HG03558 (cell line): ENCODE measurements around the gene DMPK.
"Not testable (repeated sequence)": the region's sequence is repeated elsewhere in the genome, so short reads cannot be mapped to it uniquely, and the experiment has no call there.

Experiments
- ATAC-seq: cut with Tn5 transposase; IDR thresholded peaks from one replicate; pipeline ENCODE4 v1.9.1; 2021; ENCODE audit warnings: moderate number of reproducible peaks; ENCODE audit not compliant: unreplicated experiment; ENCODE audit errors: extremely low read depth

The DMPK gene

DNA sequence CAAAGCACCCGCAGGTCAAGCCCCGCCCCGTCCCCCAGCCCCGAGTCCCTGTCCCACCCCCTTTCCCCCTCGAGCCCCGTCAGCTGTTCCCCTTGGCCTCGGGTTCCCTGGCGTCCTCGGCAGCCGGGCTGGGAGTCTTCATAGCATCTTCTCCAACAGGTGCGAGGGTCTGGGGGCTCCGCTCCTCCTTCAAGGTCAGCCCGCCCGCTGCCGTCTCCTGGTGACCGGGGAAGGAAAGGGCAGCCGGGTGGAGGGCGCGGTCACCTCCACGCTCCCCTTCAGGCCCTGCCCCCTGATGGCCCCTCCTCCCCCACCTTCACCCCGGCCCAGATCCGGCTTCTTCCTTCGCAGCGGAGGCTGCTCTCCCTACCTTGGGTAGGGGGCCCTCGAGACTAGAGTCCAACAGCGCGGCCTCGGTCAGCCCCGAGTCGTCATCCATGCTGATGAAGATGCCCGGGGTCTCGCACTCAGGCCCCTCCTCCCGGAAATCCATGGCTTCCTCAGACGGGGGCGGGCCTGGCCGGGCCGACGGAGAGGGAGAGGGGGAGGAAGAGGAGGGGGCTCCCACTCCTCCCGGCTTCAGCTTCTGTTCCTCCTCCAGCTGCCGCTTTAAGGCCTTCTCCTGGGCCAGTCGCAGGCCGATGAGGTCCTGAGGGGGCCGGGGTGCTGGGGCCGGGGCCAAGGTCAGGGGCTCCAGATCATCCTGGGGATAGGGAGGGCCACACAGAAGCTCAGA is 33.4 kb upstream of the DMPK start:
- ATAC-seq = no peak

GRCh38 chr19:45814851-45815480 is 32.7 kb upstream of the DMPK start, which contains the start of gene RSPH6A:
RSPH6A (minus strand) TSS chr19:45815308; CDS start chr19:45815176, 132 bp downstream.
- no peak for ATAC-seq

- no peak for ATAC-seq
Measured at GRCh38 chr19:45814166-45814780, 32.0 kb upstream of the DMPK start.

- ATAC-seq = no peak
Measured at GRCh38 chr19:45812297-45812696, 30.0 kb upstream of the DMPK start.

GRCh38 chr19:45809643-45810159 is 27.4 kb upstream of the DMPK start:
- ATAC-seq = no peak

GRCh38 chr19:45805719-45806118 is 23.4 kb upstream of the DMPK start:
- ATAC-seq = no peak

GRCh38 chr19:45804959-45805230 is 22.6 kb upstream of the DMPK start:
- no peak for ATAC-seq

GRCh38 chr19:45804140-45804958 is 22.1 kb upstream of the DMPK start:
- no peak for ATAC-seq

DNA sequence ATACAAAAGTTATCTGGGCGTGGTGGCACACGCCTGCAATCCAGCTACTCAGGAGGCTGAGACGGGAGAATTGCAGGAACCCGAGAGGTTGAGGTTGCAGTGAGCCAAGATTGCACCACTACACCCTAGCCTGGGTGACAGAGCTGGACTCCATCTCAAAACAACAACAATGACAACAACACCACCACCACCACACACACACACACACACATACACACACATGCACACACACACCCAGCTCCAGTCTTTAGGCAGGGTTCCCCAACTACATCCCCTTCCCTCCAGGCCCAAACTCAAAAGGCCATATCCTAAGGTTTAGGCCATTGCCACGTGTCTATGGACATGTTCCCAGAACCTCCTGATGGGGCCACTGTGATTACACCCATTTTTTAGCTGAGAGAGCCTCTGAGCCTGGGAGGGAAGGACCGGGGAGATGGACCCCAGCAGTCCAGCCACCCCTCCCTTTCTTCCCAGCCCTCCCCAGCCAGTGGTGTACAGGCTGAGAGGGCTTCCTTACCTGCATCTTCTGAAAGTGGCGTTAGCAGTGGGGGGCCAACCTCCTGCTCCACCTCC is 19.4 kb upstream of the DMPK start:
- ATAC-seq = no peak

DNA sequence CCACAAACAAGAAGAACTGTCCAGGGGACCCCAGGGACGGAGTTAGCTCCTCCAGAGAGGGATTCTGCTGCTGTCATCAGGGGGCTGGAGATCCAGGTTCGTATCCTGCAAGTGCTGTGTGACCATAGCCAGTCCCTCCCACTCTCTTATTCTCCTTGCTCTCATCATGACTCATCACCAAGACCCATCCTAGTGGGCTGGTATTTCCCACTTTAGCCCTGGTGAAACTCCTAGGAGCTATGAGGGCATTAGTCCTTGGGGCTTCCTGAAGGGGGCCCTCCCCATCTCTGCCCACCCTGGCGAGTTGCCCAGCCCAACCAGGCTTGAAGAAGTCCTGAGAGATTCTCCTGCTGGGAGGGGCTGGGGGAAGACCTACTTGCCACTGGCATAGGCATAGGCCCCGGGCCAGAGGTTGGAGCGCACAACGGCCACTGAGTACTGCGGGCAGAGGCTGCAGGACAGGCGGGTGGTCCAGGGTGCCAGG is 17.8 kb upstream of the DMPK start:
- no peak for ATAC-seq

DNA sequence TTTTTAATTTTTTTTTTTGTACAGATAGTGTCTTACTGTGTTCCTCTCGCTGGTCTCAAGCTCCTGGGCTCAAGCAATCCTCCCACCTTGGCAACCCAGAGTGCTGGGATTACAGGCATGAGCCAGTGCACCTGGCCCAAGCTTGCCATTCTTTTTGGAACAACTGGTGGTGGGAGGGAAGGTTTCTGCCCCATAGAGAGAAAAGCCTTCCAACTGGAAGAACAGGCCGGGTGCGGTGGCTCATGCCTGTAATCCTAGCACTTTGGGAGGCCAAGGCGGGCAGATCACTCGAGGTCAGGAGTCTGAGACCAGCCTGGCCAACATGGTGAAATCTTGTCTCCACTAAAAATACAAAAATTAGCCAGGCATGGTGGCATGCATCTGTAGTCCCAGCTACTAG is 17.3 kb upstream of the DMPK start:
- ATAC-seq = not testable (repeated sequence)

DNA sequence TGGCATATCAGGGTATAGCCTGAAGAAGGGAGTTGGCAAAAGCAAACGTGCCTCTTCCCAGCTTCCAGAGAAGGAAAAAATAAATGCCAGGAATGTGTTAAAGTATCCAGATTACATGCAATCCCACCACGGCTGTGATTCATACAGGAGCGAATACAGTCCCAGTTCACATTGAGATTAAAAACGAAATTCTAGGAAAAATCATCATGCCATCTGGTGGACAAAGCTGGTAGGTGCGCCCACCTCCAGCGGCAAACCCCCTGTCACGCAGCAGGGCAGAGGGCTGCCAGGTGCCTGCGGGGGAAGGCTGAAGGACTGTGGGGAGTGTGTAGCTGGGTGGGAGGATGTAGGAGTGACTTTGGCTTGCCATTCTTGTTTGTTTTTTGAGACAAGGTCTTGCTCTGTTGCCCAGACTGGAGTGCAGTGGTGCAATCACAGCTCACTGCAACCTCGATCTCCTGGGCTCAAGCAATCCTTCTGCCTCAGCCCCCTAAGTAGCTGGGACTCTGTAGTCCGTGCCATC is 16.8 kb upstream of the DMPK start:
- no peak for ATAC-seq

DNA sequence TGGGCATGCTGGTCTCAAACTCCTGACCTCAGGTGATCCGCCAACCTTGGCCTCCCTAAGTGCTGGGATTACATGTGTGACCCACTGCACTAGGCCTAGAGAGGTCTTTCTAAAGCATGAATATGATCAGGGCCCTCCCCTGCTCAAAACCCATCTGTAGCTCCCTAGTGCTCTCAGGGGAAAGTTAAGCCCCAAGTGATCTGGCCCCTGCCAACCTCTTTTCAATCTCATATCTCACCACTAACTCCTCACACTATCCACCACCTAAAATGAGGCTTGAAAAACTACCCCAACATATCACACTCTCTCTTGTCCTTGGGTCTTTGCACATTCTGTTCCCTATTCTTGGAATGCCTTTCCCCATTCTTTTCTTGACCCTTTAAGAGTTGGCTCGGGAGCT is 12.3 kb upstream of the DMPK start:
- ATAC-seq = no peak

DNA sequence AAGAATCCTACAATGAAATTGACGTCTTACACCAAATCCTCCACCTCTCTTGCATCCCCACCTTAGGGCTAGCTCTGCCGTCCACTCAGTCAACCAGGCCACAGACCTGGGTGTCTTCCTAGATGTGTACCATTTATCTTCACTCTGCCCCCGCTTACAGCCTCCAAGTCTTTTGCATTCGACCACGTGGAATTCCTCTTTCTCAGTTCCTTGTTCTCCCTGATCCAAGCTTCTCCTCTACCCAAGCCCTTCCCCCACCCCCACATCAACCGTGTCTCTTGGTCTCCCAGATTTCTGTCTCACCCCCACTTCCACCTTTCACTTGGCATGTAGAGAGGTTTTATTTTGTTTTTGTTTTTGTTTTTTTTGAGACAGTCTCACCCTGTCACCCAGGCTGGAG is 11.6 kb upstream of the DMPK start:
- ATAC-seq = no peak

GRCh38 chr19:45793178-45793564 is 10.9 kb upstream of the DMPK start:
- no peak for ATAC-seq

DNA sequence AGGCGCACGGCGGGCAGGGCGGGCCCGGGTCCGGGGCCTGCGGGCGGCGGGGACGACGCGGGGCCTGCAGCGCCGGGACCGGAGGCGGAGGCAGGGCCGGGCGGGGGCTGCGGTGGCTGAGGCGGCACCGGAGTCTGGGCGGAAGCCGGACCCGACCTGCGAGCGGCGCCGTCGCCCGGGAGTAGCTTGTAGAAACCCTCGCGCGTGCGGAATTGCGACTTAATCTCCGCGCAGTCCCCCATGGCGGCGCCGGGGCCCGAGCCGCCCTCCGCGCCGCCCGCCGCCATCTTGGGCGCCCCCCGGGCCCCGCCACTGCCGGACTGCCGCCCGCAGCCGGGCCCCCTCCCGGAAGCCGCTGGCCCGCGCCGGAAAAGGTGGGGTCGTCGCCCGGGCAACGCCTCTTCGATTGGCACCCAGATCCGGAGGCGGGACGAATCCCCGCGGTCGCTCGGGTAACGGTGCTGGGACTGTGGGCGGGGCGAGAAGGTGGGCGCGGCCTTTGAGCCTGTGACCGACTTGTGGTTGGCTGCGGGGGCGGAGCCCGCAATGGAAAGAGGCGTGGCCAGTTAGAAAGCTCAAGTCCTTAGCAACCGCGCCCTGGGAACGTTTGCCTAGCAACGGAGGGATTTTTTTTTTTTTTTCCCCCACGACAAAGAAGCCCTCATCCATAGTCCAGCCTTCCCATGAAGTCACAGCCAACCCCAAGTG is 10.3 kb upstream of the DMPK start, which contains the start of gene DMWD:
Gene DMWD (minus strand): TSS at position 376 of the 708 bp plus-strand sequence. CDS start 89 bp downstream, at position 287.
- ATAC-seq = peak; percentile 56

- ATAC-seq = no peak
Measured at GRCh38 chr19:45791744-45792469, 9.6 kb upstream of the DMPK start.

DNA sequence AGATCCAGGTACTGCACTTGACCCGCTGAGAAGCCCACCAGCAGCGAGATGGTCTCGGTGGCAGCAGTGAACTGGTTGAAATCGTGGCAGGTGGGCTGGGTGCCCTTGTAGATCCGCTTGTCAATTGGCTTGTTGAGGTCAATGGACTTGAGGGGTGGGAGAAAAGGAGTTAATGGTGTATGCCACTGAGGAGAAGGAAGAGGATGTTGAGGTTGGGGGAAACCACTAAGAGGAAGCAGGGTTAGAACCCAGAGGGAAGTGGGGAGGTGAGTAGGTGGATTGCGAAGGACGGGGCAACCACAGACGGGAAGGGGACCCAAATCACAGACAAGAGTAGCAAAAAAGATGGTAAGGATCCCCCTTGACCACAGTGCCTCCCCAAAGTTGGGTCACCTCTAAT is 8.7 kb upstream of the DMPK start:
- no peak for ATAC-seq
